ENCODE data around the gene AUTS2.

DNA sequence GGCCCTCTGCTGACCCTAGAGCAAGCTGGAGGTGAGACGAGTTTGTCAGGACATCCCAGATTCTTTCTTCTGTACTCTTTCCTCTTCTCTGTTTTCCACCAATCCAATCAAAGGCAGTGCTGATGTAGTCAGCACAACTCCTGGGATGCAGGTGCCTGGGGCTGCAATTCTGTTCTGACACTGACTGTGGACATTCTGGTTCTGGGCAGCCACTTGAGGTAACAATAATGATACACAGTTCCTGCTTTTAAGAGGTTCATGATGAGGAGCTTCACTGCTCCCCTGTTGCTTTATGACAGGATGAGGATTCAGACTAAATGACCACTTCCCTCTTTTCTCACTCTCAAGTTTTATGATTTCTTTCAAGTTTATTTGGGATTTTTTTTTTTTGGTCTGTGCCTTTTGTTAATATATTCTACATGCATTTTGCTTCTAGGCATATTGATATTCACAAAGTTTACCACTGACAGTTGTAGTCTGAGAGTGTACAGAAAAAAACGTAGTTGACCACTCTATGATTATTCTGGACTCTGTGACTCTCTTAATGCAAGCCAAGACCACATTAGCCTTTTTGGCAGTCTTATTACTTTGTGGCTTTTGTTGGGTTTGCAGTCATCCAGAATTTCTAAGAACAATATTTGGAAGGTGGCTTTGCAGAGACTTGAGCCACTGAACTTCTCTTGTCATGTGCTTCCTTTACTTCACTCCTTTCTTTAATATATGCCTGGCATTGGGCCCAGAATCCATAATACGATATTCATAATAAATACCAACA lies 247.6 kb downstream of the AUTS2 start:
- TF ChIP-seq, protein P1, sequence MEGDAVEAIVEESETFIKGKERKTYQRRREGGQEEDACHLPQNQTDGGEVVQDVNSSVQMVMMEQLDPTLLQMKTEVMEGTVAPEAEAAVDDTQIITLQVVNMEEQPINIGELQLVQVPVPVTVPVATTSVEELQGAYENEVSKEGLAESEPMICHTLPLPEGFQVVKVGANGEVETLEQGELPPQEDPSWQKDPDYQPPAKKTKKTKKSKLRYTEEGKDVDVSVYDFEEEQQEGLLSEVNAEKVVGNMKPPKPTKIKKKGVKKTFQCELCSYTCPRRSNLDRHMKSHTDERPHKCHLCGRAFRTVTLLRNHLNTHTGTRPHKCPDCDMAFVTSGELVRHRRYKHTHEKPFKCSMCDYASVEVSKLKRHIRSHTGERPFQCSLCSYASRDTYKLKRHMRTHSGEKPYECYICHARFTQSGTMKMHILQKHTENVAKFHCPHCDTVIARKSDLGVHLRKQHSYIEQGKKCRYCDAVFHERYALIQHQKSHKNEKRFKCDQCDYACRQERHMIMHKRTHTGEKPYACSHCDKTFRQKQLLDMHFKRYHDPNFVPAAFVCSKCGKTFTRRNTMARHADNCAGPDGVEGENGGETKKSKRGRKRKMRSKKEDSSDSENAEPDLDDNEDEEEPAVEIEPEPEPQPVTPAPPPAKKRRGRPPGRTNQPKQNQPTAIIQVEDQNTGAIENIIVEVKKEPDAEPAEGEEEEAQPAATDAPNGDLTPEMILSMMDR (IDR thresholded peaks at IDR 0.05 in 2 of 3, conservative IDR thresholded peaks at IDR 0.05 in 1 of 3; ENCODE audit: insufficient read depth in 2 of 3, low read depth in 1 of 3, low read length in 3 of 3) = no peak
- no peak for TF ChIP-seq DNMT1 (IDR thresholded peaks at IDR 0.05)
- TF ChIP-seq, protein P2, sequence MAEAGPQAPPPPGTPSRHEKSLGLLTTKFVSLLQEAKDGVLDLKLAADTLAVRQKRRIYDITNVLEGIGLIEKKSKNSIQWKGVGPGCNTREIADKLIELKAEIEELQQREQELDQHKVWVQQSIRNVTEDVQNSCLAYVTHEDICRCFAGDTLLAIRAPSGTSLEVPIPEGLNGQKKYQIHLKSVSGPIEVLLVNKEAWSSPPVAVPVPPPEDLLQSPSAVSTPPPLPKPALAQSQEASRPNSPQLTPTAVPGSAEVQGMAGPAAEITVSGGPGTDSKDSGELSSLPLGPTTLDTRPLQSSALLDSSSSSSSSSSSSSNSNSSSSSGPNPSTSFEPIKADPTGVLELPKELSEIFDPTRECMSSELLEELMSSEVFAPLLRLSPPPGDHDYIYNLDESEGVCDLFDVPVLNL (CRISPR knock-in tag; IDR thresholded peaks at IDR 0.05; ENCODE audit: low read depth) = no peak
- TF ChIP-seq, protein P3, sequence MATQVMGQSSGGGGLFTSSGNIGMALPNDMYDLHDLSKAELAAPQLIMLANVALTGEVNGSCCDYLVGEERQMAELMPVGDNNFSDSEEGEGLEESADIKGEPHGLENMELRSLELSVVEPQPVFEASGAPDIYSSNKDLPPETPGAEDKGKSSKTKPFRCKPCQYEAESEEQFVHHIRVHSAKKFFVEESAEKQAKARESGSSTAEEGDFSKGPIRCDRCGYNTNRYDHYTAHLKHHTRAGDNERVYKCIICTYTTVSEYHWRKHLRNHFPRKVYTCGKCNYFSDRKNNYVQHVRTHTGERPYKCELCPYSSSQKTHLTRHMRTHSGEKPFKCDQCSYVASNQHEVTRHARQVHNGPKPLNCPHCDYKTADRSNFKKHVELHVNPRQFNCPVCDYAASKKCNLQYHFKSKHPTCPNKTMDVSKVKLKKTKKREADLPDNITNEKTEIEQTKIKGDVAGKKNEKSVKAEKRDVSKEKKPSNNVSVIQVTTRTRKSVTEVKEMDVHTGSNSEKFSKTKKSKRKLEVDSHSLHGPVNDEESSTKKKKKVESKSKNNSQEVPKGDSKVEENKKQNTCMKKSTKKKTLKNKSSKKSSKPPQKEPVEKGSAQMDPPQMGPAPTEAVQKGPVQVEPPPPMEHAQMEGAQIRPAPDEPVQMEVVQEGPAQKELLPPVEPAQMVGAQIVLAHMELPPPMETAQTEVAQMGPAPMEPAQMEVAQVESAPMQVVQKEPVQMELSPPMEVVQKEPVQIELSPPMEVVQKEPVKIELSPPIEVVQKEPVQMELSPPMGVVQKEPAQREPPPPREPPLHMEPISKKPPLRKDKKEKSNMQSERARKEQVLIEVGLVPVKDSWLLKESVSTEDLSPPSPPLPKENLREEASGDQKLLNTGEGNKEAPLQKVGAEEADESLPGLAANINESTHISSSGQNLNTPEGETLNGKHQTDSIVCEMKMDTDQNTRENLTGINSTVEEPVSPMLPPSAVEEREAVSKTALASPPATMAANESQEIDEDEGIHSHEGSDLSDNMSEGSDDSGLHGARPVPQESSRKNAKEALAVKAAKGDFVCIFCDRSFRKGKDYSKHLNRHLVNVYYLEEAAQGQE (IDR thresholded peaks at IDR 0.05; ENCODE audit: borderline replicate concordance) = no peak
- TF ChIP-seq, protein P3 (CRISPR knock-in tag; IDR thresholded peaks at IDR 0.05; ENCODE audit: low read depth) = no peak
- TF ChIP-seq, protein P4, sequence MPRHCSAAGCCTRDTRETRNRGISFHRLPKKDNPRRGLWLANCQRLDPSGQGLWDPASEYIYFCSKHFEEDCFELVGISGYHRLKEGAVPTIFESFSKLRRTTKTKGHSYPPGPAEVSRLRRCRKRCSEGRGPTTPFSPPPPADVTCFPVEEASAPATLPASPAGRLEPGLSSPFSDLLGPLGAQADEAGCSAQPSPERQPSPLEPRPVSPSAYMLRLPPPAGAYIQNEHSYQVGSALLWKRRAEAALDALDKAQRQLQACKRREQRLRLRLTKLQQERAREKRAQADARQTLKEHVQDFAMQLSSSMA (CRISPR knock-in tag; IDR thresholded peaks at IDR 0.05) = no peak
- no peak for TF ChIP-seq EP300 (IDR thresholded peaks at IDR 0.05; ENCODE audit: low read length)
- TF ChIP-seq POLR2A (conservative IDR thresholded peaks at IDR 0.05) = no peak
- TF ChIP-seq, protein P5, sequence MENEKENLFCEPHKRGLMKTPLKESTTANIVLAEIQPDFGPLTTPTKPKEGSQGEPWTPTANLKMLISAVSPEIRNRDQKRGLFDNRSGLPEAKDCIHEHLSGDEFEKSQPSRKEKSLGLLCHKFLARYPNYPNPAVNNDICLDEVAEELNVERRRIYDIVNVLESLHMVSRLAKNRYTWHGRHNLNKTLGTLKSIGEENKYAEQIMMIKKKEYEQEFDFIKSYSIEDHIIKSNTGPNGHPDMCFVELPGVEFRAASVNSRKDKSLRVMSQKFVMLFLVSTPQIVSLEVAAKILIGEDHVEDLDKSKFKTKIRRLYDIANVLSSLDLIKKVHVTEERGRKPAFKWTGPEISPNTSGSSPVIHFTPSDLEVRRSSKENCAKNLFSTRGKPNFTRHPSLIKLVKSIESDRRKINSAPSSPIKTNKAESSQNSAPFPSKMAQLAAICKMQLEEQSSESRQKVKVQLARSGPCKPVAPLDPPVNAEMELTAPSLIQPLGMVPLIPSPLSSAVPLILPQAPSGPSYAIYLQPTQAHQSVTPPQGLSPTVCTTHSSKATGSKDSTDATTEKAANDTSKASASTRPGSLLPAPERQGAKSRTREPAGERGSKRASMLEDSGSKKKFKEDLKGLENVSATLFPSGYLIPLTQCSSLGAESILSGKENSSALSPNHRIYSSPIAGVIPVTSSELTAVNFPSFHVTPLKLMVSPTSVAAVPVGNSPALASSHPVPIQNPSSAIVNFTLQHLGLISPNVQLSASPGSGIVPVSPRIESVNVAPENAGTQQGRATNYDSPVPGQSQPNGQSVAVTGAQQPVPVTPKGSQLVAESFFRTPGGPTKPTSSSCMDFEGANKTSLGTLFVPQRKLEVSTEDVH (IDR thresholded peaks at IDR 0.05; ENCODE audit: low read depth, partially characterized antibody) = no peak
- TF ChIP-seq ZBED1 (IDR thresholded peaks at IDR 0.05) = no peak
- TF ChIP-seq ZNF232 (CRISPR knock-in tag; IDR thresholded peaks at IDR 0.05) = no peak
- no peak for TF ChIP-seq GATAD2A (IDR thresholded peaks at IDR 0.05)
- TF ChIP-seq NR3C1 (CRISPR knock-in tag; IDR thresholded peaks at IDR 0.05) = no peak
- TF ChIP-seq SETDB1 (IDR thresholded peaks at IDR 0.05; ENCODE audit: low read length) = no peak
